GM21737 (cell line): Measurements from ENCODE around the gene LRFN2.

ENCODE experiments used
- ATAC-seq: cut with Tn5 transposase; IDR thresholded peaks from one replicate; pipeline ENCODE4 v1.9.1; 2021; ENCODE audit warnings: mild to moderate bottlenecking, moderate library complexity; ENCODE audit not compliant: unreplicated experiment

Gene LRFN2

GRCh38 chr6:40586369-40587201 lies 579 bp downstream of the LRFN2 start:
- ATAC-seq = no peak

DNA sequence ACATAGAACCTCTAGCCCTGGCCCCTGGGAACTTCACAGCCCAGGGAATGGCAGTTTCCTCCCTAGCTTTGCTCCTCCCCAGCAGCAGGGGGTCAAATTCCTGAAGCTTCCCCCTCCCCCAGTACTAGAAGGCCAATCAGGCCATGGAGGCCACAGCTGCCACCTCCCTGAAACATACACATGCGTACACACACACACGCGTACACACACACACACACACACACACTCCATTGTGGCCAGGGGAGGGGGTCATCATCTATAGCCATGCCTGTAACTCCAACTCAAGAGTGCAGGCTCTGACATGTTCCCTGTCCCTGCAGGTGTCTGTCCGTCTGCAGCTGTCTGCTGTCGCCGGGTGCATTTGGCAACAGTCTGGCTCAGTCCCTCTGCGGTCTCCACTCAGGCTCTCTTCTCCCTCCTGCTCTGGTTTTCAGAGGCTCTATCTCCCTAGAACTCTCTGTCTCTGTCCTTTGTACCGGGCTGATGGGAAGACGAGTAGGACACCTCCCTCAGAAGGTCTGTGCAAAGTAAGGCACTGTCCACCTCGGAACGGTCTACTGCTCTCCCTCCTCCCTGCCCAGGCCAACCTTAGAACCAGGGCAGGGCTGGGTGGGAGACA lies 1.4 kb downstream of the LRFN2 start:
- no peak for ATAC-seq

DNA sequence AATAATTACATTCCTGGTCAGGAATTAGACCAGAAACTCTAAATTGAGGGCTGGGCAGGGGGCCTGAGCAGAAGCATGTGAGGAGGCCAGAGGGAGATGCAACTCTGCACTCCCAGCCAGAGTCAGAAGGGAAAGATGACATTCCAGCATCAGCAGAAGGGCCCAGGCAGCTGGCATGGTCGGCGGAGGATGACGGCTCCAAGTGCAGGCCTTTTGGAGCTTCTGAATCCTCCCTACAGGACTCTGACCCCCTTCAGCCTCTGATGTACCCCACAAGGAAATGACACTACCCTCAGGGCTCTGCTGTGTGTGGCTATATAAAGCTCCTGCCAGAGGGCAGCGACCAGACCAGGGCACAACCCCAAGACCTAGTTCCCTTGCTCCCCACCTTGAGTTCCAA lies 1.9 kb downstream of the LRFN2 start:
- ATAC-seq = no peak

DNA sequence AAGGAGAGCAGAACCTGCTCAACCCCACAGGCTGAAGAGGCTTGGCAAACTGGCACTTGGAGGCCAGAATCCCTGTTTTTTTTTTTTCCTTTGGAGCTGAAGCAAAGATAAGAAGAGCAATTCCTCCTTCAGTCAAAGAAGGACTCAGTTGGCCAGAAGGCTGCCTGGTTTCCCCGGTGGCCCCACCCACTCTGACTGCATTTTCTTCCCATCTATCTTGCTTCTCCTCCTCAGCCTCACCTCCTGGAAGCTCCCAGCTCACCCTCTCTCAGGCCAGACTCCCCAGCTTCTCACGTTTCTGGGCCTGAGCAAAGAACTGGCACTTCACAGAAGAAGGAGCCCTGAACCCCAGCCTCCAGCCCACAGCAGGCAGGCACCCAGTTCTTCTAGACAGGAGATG lies 2.4 kb downstream of the LRFN2 start:
- no peak for ATAC-seq

- no peak for ATAC-seq
Observed at GRCh38 chr6:40583709-40584108, 3.5 kb downstream of the LRFN2 start.

- ATAC-seq = no peak
Observed at GRCh38 chr6:40582892-40583291, 4.3 kb downstream of the LRFN2 start.

DNA sequence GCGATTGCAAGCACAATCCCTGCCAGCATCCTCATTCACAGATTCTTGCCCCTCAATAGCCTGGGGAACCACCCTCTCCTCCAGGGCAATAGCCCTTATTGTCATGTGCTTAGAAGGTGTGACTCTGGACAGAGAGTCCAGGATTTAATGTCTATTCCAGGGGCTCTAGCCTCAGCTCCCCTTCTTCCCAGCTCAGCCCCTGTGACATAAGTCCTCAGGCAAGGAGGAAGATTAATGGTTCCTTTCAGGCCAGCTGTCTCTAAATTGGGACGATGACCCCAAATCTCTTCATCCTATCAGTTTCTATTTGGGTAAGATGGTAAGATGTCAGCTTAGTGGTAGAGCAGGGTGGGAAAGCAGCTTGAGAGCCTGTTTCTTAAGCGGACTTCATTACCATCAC lies 8.1 kb downstream of the LRFN2 start:
- no peak for ATAC-seq

- ATAC-seq = no peak
Observed at GRCh38 chr6:40577672-40578071, 9.5 kb downstream of the LRFN2 start.

DNA sequence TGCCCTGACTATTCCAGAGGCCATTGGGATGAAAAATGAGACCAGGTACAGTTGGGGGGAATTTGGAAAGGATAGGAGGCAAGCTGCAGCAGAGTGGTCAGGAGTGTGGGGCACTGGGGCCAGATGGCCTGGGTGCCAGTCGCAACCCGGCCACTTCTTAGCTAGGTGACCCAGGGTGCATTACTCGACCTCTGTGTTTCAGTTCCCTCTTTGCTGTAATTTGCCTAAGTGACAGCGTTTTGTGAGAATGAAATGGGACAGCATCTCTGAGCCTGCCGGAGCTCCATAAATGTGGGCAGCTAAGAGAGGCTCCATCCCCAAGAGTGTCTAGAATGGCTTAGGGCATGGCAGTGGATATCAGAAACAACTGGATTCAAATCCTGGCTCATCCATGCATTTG lies 13.9 kb downstream of the LRFN2 start:
- no peak for ATAC-seq

DNA sequence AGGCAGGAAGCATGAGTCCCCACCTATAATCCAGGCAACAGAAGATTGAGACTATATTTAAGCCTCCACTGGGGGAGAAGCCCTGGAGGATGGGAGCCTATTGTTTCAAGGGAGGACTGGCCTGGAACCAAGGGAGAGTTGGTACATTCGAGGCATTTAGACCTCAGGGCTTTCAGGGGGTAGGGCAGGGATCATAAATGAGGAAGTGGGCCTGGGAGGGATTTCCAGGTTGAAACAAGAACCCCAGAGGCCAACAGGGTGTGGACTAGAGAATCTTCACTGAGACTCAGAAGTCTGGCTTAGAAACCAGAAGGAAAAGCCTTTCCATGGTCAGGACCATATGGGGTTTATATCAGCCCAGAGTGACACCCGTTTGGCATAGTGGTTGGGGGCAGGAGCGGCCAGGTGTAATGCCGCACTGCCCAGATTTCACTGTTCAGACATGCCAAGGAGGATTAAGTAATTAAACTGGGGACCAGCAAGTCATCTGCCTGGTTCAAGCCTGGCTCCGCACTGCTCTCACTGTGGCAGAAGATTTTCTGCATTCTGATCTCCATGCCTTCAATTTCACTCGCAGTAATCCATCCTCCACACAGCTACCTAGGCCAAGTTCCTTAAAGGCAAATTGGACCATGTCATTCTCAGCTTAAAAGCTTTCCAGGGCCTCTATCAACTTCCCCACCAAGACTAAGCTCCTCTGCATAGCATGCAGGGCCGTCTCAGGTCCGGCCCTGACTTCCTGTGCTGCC lies 17.8 kb downstream of the LRFN2 start:
- no peak for ATAC-seq

GRCh38 chr6:40568062-40568708 lies 19.0 kb downstream of the LRFN2 start:
- no peak for ATAC-seq

GRCh38 chr6:40563111-40563510 lies 24.1 kb downstream of the LRFN2 start:
- ATAC-seq = no peak

- ATAC-seq = no peak
Observed at GRCh38 chr6:40559056-40559455, 28.1 kb downstream of the LRFN2 start.

- ATAC-seq = no peak
Observed at GRCh38 chr6:40558102-40558501, 29.1 kb downstream of the LRFN2 start.

- ATAC-seq = no peak
Observed at GRCh38 chr6:40556881-40557280, 30.3 kb downstream of the LRFN2 start.

DNA sequence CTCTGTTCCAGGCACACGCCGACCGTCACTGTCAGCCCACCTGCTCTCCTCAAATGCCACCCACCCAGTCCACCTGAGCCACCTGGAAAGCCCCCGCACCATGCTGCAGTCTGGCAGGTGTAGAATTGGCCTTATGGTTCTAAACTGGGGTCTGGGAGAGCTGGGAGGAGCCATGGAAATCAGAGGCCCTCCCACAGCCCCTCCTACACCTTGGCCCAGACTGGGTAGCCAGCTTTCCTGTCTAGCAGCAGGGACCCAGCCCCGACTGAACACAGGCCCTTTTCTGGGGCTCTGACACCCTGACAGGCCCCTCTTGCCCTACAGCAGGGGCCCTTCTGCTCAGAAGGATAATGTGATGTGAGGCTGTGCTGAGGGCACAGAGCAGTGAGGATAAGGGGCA lies 31.1 kb downstream of the LRFN2 start:
- no peak for ATAC-seq

DNA sequence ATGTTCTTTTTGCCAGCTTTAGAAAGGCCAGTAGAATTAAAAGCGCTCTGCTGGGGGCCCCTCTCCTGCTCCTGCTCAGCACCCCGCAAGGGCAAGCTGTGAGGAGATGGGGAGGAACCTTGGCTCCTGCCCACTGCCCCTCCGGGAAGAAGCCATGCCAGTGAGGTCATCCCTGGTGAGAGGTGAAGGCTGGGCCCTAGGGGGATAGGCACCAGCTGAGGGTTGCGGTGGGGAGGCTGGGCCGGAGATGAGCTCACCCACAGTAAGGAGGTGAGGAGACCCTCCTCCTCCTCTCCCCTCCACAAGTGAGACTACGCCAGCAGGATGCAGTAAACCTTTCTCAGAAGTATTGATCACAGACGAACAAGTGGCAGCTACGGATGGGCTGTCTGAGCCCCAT lies 32.1 kb downstream of the LRFN2 start:
- no peak for ATAC-seq

DNA sequence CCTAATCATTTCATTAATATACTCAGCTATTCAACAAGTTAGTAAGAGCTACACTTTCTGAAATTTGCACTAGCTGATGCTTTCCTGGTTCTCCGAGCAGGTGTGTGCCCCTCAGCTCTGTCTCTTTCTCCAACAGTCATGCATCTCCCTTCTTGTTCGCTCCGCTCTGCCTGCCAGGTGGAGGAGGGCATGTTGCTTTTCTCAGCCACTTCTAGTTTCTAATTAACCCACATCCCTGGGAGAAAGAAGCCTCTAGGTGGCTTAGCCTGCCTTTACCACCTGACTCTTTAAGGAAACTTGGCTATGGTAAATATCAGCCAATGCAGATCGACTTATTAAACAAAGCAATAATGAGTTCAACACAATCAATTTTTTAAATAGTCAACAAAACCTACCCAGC lies 34.2 kb downstream of the LRFN2 start:
- no peak for ATAC-seq

GRCh38 chr6:40551966-40552505 lies 35.1 kb downstream of the LRFN2 start:
- ATAC-seq = no peak

- no peak for ATAC-seq
Observed at GRCh38 chr6:40550202-40551101, 36.7 kb downstream of the LRFN2 start.
